HL-60 (cell line): ENCODE measurements around the gene ARHGAP35.
"Not testable (repeated sequence)": the region's sequence is repeated elsewhere in the genome, so short reads cannot be mapped to it uniquely, and the experiment has no call there.

Source experiments
- DNase-seq, 2 experiments: peaks; one replicate each; pipeline ENCODE4 v3.0.0-alpha.2; 2010 to 2020; ENCODE audit warnings: low read depth in 1 of 2, low spot score in 1 of 2
- H3K27ac ChIP-seq: fragments of 250-450 bp; sonication (Bioruptor Pico); replicated peaks from 2 replicates; pipeline ENCODE4 v1.5.1; 2020; ENCODE audit warnings: mild to moderate bottlenecking, moderate library complexity
- H3K27me3 ChIP-seq: fragments of 250-450 bp; sonication (Bioruptor Pico); 2 replicates; pipeline ENCODE4 v1.5.1; 2021; ENCODE audit warnings: mild to moderate bottlenecking, moderate library complexity; ENCODE audit not compliant: insufficient read depth, poor library complexity, severe bottlenecking
- H3K4me3 ChIP-seq: replicated peaks from 2 replicates; pipeline ENCODE4 v1.5.1; 2011; ENCODE audit warnings: mild to moderate bottlenecking, control low read depth, low read length; ENCODE audit not compliant: insufficient read depth
- GABPA ChIP-seq: IDR thresholded peaks from 2 replicates; pipeline ENCODE4 v1.6.1; 2012; ENCODE audit warnings: low read depth
- POLR2AphosphoS5 ChIP-seq: IDR thresholded peaks from 2 replicates; pipeline ENCODE4 v1.6.1; 2012; ENCODE audit warnings: low read depth
- SPI1 ChIP-seq: IDR thresholded peaks from 2 replicates; pipeline ENCODE4 v1.6.1; 2012; ENCODE audit warnings: low read depth, mild to moderate bottlenecking, borderline replicate concordance
- TF ChIP-seq, protein P1 (sequence below): IDR thresholded peaks from 2 replicates; pipeline ENCODE4 v1.6.1; 2012; ENCODE audit warnings: low read depth; ENCODE audit not compliant: insufficient replicate concordance
- TF ChIP-seq, protein P2 (sequence below): IDR thresholded peaks from one replicate; pipeline ENCODE4 v1.5.1; 2011; ENCODE audit warnings: low read length, control low read depth, inconsistent platforms; ENCODE audit not compliant: insufficient read depth

Gene ARHGAP35

DNA sequence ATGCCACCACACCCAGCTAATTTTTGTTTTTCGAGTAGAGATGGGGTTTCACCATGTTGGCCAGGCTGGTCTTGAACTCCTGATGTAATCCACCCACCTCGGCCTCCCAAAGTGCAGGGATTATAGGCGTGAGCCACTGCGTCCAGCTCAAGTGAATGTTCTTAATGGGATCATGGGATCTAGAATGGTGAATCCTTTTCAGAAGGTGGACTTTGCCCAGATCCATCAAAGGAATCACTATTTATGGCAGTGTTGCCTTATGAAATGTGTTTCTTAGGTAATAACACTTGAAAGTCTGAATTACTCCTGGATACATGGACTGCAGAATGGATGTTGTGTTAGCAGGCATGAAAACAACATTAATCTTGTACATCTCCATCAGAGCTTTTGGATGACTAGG lies 20.3 kb downstream of the ARHGAP35 start:
- Histone ChIP-seq H3K27ac (no peak overlapping the region), H3K4me3 (no peak overlapping the region)
- TF ChIP-seq SPI1 = no peak
- TF ChIP-seq, protein P1, sequence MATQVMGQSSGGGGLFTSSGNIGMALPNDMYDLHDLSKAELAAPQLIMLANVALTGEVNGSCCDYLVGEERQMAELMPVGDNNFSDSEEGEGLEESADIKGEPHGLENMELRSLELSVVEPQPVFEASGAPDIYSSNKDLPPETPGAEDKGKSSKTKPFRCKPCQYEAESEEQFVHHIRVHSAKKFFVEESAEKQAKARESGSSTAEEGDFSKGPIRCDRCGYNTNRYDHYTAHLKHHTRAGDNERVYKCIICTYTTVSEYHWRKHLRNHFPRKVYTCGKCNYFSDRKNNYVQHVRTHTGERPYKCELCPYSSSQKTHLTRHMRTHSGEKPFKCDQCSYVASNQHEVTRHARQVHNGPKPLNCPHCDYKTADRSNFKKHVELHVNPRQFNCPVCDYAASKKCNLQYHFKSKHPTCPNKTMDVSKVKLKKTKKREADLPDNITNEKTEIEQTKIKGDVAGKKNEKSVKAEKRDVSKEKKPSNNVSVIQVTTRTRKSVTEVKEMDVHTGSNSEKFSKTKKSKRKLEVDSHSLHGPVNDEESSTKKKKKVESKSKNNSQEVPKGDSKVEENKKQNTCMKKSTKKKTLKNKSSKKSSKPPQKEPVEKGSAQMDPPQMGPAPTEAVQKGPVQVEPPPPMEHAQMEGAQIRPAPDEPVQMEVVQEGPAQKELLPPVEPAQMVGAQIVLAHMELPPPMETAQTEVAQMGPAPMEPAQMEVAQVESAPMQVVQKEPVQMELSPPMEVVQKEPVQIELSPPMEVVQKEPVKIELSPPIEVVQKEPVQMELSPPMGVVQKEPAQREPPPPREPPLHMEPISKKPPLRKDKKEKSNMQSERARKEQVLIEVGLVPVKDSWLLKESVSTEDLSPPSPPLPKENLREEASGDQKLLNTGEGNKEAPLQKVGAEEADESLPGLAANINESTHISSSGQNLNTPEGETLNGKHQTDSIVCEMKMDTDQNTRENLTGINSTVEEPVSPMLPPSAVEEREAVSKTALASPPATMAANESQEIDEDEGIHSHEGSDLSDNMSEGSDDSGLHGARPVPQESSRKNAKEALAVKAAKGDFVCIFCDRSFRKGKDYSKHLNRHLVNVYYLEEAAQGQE = no peak
- TF ChIP-seq, protein P2, sequence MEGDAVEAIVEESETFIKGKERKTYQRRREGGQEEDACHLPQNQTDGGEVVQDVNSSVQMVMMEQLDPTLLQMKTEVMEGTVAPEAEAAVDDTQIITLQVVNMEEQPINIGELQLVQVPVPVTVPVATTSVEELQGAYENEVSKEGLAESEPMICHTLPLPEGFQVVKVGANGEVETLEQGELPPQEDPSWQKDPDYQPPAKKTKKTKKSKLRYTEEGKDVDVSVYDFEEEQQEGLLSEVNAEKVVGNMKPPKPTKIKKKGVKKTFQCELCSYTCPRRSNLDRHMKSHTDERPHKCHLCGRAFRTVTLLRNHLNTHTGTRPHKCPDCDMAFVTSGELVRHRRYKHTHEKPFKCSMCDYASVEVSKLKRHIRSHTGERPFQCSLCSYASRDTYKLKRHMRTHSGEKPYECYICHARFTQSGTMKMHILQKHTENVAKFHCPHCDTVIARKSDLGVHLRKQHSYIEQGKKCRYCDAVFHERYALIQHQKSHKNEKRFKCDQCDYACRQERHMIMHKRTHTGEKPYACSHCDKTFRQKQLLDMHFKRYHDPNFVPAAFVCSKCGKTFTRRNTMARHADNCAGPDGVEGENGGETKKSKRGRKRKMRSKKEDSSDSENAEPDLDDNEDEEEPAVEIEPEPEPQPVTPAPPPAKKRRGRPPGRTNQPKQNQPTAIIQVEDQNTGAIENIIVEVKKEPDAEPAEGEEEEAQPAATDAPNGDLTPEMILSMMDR = no peak
- TF ChIP-seq POLR2AphosphoS5 = no peak
- no peak for TF ChIP-seq GABPA

DNA sequence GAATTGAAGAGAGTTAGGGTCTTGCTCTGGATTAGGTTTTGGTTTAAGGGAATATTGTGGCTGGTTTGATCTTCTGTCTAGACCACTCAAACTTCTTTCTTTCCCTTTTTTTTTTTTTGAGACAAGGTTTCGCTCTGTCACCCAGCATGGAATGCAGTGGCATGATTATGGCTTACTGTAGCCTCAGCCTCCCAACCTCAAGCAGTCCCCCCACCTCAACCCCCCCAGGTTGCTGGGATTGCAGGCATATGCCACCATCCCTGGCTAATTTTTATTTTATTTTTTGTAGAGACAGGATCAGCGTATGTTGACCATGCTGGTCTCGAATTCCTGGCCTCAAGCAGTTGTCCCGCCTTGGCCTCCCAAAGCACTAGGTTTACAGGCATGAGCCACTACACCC lies 21.2 kb downstream of the ARHGAP35 start:
- TF ChIP-seq, protein P2 = no peak
- no peak overlapping the region for H3K27ac ChIP-seq
- no peaks in the 10 kb centered on the region for H3K27me3 ChIP-seq

More for the DNA sequence above, 20.3 kb downstream of the ARHGAP35 start:
- no peaks in the 10 kb centered on the region for H3K27me3 ChIP-seq
- no peak for DNase-seq

DNA sequence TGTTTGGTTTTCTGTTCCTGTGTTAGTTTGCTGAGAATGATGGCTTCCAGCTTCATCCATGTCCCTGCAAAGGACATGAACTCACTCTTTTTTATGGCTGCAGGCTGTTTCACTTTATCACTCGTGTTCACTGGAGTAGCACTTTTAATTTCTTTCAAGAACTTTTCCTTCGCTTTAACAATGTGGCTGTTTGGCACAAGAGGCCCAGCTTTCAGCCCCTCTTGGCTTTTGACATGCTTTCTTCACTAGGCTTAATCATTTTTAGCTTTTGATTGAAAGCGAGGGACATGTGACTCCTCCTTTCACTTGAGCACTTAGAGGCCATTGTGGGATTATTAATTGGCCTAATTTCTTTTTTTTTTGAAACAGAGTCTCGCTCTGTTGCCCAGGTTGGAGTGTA lies 22.0 kb downstream of the ARHGAP35 start:
- H3K27me3 ChIP-seq, DNase-seq, H3K27ac ChIP-seq, H3K4me3 ChIP-seq: not testable (repeated sequence)

More for the DNA sequence above, 21.2 kb downstream of the ARHGAP35 start:
- no peak for DNase-seq
- H3K4me3 ChIP-seq = no peak overlapping the region

DNA sequence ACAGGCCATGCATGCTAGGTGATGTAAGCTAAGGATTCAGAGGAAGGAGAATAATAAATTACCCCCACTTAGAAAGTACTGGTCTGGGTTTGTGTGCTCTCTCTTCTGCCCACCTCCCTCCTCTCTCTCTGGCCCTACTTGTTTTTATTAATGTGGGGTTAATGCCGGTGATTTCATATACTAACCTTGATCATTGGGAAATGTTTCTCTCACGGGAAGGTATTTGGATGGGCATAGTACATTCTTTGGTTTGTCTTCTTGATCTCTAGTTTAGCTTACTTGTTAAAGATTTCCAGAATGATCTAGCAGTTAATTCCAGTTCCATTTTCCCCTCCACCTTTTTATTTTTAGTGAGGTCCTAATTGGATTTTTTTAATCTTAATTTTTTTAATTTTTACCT lies 24.6 kb downstream of the ARHGAP35 start:
- no peak for TF ChIP-seq GABPA
- TF ChIP-seq, protein P1 = no peak
- no peak for TF ChIP-seq SPI1
- TF ChIP-seq, protein P2 = no peak
- Histone ChIP-seq H3K27ac (no peak overlapping the region), H3K4me3 (no peak overlapping the region), H3K27me3 (no peaks in the 10 kb centered on the region)
- DNase-seq = no peak
